Measurements from ENCODE around the gene PIK3CB. TPM values are rescaled to one million over a fixed set of nuclear protein-coding genes. Genes with fewer than 3 reads are reported as not detected.
A peak's percentile ranks its signal among the peaks of the same experiment; 100 is the strongest.

PIK3CB gene
- total RNA-seq, 1 experiment from 2014 or later: 73.9 TPM

GRCh38 chr3:138861798-138862197, 27.1 kb upstream of the PIK3CB start:
- TF ChIP-seq REST (IDR thresholded peaks at IDR 0.05; ENCODE audit: insufficient read depth in 1 of 2, low read depth in 2 of 2, low read length in 1 of 2) (no peak), POLR2AphosphoS5 (IDR thresholded peaks at IDR 0.05; ENCODE audit: low read depth, low read length) (no peak), SIN3A (IDR thresholded peaks at IDR 0.05; ENCODE audit: borderline replicate concordance, insufficient read depth, low read depth, low read length) (no peak), TCF7L2 (IDR thresholded peaks at IDR 0.05; ENCODE audit: low read depth, low read length) (no peak), CTCF (IDR thresholded peaks at IDR 0.05) (no peak)
- intact Hi-C loops (cut with micrococcal nuclease; ENCODE audit: unreplicated experiment) (no loop called here), in situ Hi-C loops (cut with HindIII; ENCODE audit: low pct_unique_long_range_greater_than_20kb, low sequenced_read_pairs) (no loop called here)
- Histone ChIP-seq H3K27ac (ENCODE audit: low read length) (peak overlapping the region; percentile 84), H3K9me3 (ENCODE audit: control insufficient read depth, insufficient read depth, low read depth, low read length) (no peaks in the 10 kb centered on the region), H3K4me3 (ENCODE audit: low read depth in 2 of 2, low read length in 2 of 2) (no peak overlapping the region), H3K4me1 (ENCODE audit: control insufficient read depth, insufficient read depth, low read length) (peaks cover 27% of the 10 kb centered on the region), H3K27me3 (ENCODE audit: control insufficient read depth, insufficient read depth, low read length) (no peaks in the 10 kb centered on the region), H3K36me3 (ENCODE audit: control insufficient read depth, insufficient read depth, low read length) (no peaks in the 10 kb centered on the region)
- no TSS peak for BruUV-seq (replicated peaks)
- DNase-seq (ENCODE audit: low read depth, low spot score): no peak
- ChIA-PET CTCF (interaction anchor here (0.8 kb wide), 1 partner anchor 54 kb away, joined by 3 read pairs; no protein-coding TSS in a partner anchor), POLR2A (interaction anchor here (0.6 kb wide), 1 partner anchor 57 kb away, joined by 3 read pairs; no protein-coding TSS in a partner anchor)
- ATAC-seq: peak; percentile 56

GRCh38 chr3:138856799-138857198, 22.1 kb upstream of the PIK3CB start:
- no peak overlapping the region for H3K4me3 ChIP-seq (ENCODE audit: low read depth in 2 of 2, low read length in 2 of 2)
- ChIA-PET POLR2A (interaction anchor here (0.7 kb wide), 1 partner anchor 9 kb away, joined by 12 read pairs; no protein-coding TSS in a partner anchor), CTCF (interaction anchor here (0.7 kb wide), 1 partner anchor 60 kb away, joined by 10 read pairs; no protein-coding TSS in a partner anchor)
- in situ Hi-C loops (cut with HindIII; ENCODE audit: low pct_unique_long_range_greater_than_20kb, low sequenced_read_pairs): no loop called here
- TF ChIP-seq TCF7L2 (IDR thresholded peaks at IDR 0.05; ENCODE audit: low read depth, low read length) (no peak), POLR2AphosphoS5 (IDR thresholded peaks at IDR 0.05; ENCODE audit: low read depth, low read length) (no peak)
- ATAC-seq (no peak), DNase-seq (ENCODE audit: low read depth, low spot score) (no peak)
- H3K9me3 ChIP-seq (ENCODE audit: control insufficient read depth, insufficient read depth, low read depth, low read length): no peaks in the 10 kb centered on the region
- no peaks in the 10 kb centered on the region for H3K36me3 ChIP-seq (ENCODE audit: control insufficient read depth, insufficient read depth, low read length)
- H3K27ac ChIP-seq (ENCODE audit: low read length): no peak overlapping the region
- peaks cover 7% of the 10 kb centered on the region for H3K4me1 ChIP-seq (ENCODE audit: control insufficient read depth, insufficient read depth, low read length)
- BruUV-seq (replicated peaks): no TSS peak
- intact Hi-C loops (cut with micrococcal nuclease; ENCODE audit: unreplicated experiment): no loop called here
- no peaks in the 10 kb centered on the region for H3K27me3 ChIP-seq (ENCODE audit: control insufficient read depth, insufficient read depth, low read length)

GRCh38 chr3:138854940-138855339, 20.2 kb upstream of the PIK3CB start:
- H3K4me1 ChIP-seq (ENCODE audit: control insufficient read depth, insufficient read depth, low read length): no peaks in the 10 kb centered on the region
- intact Hi-C loops (cut with micrococcal nuclease; ENCODE audit: unreplicated experiment): no loop called here
- CTCF ChIA-PET: no interaction called here
- in situ Hi-C loops (cut with HindIII; ENCODE audit: low pct_unique_long_range_greater_than_20kb, low sequenced_read_pairs): no loop called here
- POLR2A ChIA-PET: no interaction called here
- H3K4me3 ChIP-seq (ENCODE audit: low read depth in 2 of 2, low read length in 2 of 2): no peak overlapping the region
- no peaks in the 10 kb centered on the region for H3K27me3 ChIP-seq (ENCODE audit: control insufficient read depth, insufficient read depth, low read length)
- DNase-seq (ENCODE audit: low read depth, low spot score) (no peak), ATAC-seq (0 out of 2 replicates have a peak, but pooled peaks have one; percentile 28)
- H3K9me3 ChIP-seq (ENCODE audit: control insufficient read depth, insufficient read depth, low read depth, low read length): no peaks in the 10 kb centered on the region
- no peak for TF ChIP-seq CTCF (IDR thresholded peaks at IDR 0.05)
- TF ChIP-seq TCF7L2 (IDR thresholded peaks at IDR 0.05; ENCODE audit: low read depth, low read length): no peak
- no peak for TF ChIP-seq POLR2AphosphoS5 (IDR thresholded peaks at IDR 0.05; ENCODE audit: low read depth, low read length)
- TF ChIP-seq REST (IDR thresholded peaks at IDR 0.05; ENCODE audit: insufficient read depth in 1 of 2, low read depth in 2 of 2, low read length in 1 of 2): no peak
- TF ChIP-seq SIN3A (IDR thresholded peaks at IDR 0.05; ENCODE audit: borderline replicate concordance, insufficient read depth, low read depth, low read length): no peak
- no peaks in the 10 kb centered on the region for H3K36me3 ChIP-seq (ENCODE audit: control insufficient read depth, insufficient read depth, low read length)
- no peak overlapping the region for H3K27ac ChIP-seq (ENCODE audit: low read length)
- BruUV-seq (replicated peaks): no TSS peak
